PC-9 (cell line): ENCODE measurements around the gene SNTG2. TPM values are rescaled to one million over a fixed set of nuclear protein-coding genes. Genes with fewer than 3 reads are reported as not detected.

ENCODE experiments used
- BruUV-seq: library from RNA; stranded (reverse); fragments of 400-500 nt; replicated peaks from 2 replicates; lab custom pipeline; 2021; lab: Mats Ljungman, UMichigan
- CTCF ChIA-PET: fragments of 300-600 bp; sonication (Branson Sonifier 250); formaldehyde crosslinking; loops from one replicate; lab custom pipeline; 2022; ENCODE audit warnings: antibody characterized with exemption; lab: Charles Lee
- POLR2A ChIA-PET: fragments of 300-600 bp; sonication (Branson Sonifier 250); formaldehyde crosslinking; loops from one replicate; lab custom pipeline; 2022; ENCODE audit warnings: antibody characterized with exemption; ENCODE audit not compliant: unreplicated experiment; lab: Charles Lee
- DNase-seq, 2 experiments: peaks; one replicate each; pipeline versions ENCODE4 v3.0.0 to v3.0.0-alpha.2; 2015 to 2022; ENCODE audit warnings: mixed read lengths in 1 of 2
- H2AFZ ChIP-seq: fragments of 200-600 bp; sonication (generic); 2 replicates; pipeline ENCODE4 v1.8.1; 2017; ENCODE audit warnings: antibody characterized with exemption
- H3F3A ChIP-seq: fragments of 200-600 bp; sonication (generic); 2 replicates; pipeline ENCODE4 v1.8.1; 2017; ENCODE audit warnings: antibody characterized with exemption, mild to moderate bottlenecking, low read depth; ENCODE audit not compliant: insufficient read depth
- H3K27ac ChIP-seq: fragments of 200-600 bp; sonication (generic); 2 replicates; pipeline ENCODE4 v1.6.1; 2016; ENCODE audit warnings: mixed run types
- H3K27me3 ChIP-seq: fragments of 200-600 bp; sonication (generic); 2 replicates; pipeline ENCODE4 v1.6.1; 2016; ENCODE audit warnings: low read depth, mixed run types; ENCODE audit not compliant: insufficient read depth
- H3K36me3 ChIP-seq: fragments of 200-600 bp; sonication (generic); 2 replicates; pipeline ENCODE4 v1.6.1; 2016; ENCODE audit warnings: low read depth, mixed run types
- H3K4me1 ChIP-seq: fragments of 200-600 bp; sonication (generic); replicated peaks from 2 replicates; pipeline ENCODE4 v1.6.1; 2016; ENCODE audit warnings: mixed run types; ENCODE audit not compliant: insufficient read depth
- H3K4me2 ChIP-seq: fragments of 200-600 bp; sonication (generic); 2 replicates; pipeline ENCODE4 v1.6.1; 2017; ENCODE audit warnings: mixed run types
- H3K4me3 ChIP-seq: fragments of 200-600 bp; sonication (generic); 2 replicates; pipeline ENCODE4 v1.6.1; 2016; ENCODE audit warnings: mixed run types
- H3K79me2 ChIP-seq: fragments of 200-600 bp; sonication (generic); 2 replicates; pipeline ENCODE4 v1.6.1; 2017; ENCODE audit warnings: low read depth, mixed run types
- H3K9me2 ChIP-seq: fragments of 200-600 bp; sonication (generic); 2 replicates; pipeline ENCODE4 v1.8.1; 2017; ENCODE audit warnings: mild to moderate bottlenecking; ENCODE audit not compliant: insufficient read depth
- H3K9me3 ChIP-seq: fragments of 200-600 bp; sonication (generic); 2 replicates; pipeline ENCODE4 v1.8.1; 2016; ENCODE audit warnings: low read depth; ENCODE audit not compliant: insufficient read depth
- H4K20me1 ChIP-seq: fragments of 200-600 bp; sonication (generic); 2 replicates; pipeline ENCODE4 v1.8.1; 2017; ENCODE audit not compliant: insufficient read depth
- EZH2 ChIP-seq: fragments of 200-600 bp; sonication (generic); IDR thresholded peaks from 2 replicates; pipeline ENCODE4 v1.8.0; 2017; ENCODE audit warnings: antibody characterized with exemption, low read depth
- intact Hi-C: fragments of 100-400 bp; cut with micrococcal nuclease; formaldehyde crosslinking; loops from one replicate; pipeline ENCODE4 v1.10.0; 2022; ENCODE audit not compliant: unreplicated experiment
- total RNA-seq: library from RNA; stranded (reverse); gene quantifications from 2 replicates; pipeline ENCODE4 v1.2.3, GENCODE V29; 2021
- TF ChIP-seq, protein P1 (sequence below): fragments of 200-600 bp; sonication (generic); conservative IDR thresholded peaks from 2 replicates; pipeline ENCODE4 v1.6.1; 2017; ENCODE audit warnings: mixed run types, antibody characterized with exemption, mild to moderate bottlenecking, moderate library complexity

The SNTG2 gene
- total RNA-seq, 1 experiment from 2014 or later = not detected

DNA sequence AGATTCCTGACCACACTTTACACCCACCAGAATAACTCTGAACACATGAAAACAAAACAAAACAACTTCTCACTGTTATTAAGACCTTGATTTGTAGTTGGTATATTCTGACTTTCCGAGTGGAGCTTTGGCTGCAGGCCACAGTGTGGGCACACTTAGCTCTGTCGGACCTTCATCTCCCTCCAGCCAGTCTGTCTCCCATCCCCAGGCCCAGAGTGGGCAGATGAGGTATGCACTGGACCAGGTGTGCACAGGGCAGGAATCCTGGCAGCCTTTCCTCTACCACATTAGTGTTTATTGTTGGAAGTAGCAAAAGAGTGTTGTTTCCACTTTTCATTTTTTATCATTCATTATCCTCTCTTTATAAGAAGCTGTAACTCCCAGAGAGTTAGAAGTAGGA lies 243.2 kb downstream of the SNTG2 start:
- no peaks in the 10 kb centered on the region for H3K79me2 ChIP-seq
- no peaks in the 10 kb centered on the region; the same call in none of the 2 replicates for H3K9me2 ChIP-seq
- no peak overlapping the region for H3K4me2 ChIP-seq
- BruUV-seq = no TSS peak
- no peak overlapping the region for H3K4me3 ChIP-seq
- H4K20me1 ChIP-seq = no peaks in the 10 kb centered on the region
- no peak overlapping the region for H3K27ac ChIP-seq
- DNase-seq = no peak
- CTCF ChIA-PET = no interaction called here
- H3K36me3 ChIP-seq = no peaks in the 10 kb centered on the region
- H3K27me3 ChIP-seq = peaks cover 7% of the 10 kb centered on the region; the same call in 1 of the 2 replicates
- H2AFZ ChIP-seq = no peak overlapping the region
- no peak for TF ChIP-seq EZH2
- TF ChIP-seq, protein P1, sequence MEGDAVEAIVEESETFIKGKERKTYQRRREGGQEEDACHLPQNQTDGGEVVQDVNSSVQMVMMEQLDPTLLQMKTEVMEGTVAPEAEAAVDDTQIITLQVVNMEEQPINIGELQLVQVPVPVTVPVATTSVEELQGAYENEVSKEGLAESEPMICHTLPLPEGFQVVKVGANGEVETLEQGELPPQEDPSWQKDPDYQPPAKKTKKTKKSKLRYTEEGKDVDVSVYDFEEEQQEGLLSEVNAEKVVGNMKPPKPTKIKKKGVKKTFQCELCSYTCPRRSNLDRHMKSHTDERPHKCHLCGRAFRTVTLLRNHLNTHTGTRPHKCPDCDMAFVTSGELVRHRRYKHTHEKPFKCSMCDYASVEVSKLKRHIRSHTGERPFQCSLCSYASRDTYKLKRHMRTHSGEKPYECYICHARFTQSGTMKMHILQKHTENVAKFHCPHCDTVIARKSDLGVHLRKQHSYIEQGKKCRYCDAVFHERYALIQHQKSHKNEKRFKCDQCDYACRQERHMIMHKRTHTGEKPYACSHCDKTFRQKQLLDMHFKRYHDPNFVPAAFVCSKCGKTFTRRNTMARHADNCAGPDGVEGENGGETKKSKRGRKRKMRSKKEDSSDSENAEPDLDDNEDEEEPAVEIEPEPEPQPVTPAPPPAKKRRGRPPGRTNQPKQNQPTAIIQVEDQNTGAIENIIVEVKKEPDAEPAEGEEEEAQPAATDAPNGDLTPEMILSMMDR = no peak
- no peaks in the 10 kb centered on the region for H3F3A ChIP-seq
- POLR2A ChIA-PET = no interaction called here
- H3K9me3 ChIP-seq = no peaks in the 10 kb centered on the region
- intact Hi-C loops = no loop called here
- H3K4me1 ChIP-seq = no peaks in the 10 kb centered on the region

DNA sequence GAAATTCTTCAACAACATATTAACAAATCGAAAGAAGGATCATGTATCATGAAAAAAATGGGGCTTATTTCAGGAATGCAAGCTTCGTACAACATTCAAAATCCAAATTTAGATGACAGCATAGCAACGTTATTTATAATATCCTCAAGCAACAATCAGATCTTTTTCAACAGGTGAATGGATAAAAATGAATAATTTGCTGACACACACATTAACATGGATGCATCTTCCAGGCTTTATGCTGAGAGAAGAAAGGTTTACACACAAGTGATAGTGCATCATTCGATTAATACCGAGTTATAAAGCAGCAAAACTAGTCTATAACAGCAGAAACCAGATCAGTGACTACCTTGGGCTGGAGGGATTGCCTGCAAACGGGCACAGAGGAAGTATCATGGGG lies 253.1 kb downstream of the SNTG2 start:
- Histone ChIP-seq H3K27me3 (peaks cover 34% of the 10 kb centered on the region), H3K27ac (no peak overlapping the region), H3K36me3 (no peaks in the 10 kb centered on the region), H3K4me2 (no peak overlapping the region), H3K9me3 (no peaks in the 10 kb centered on the region), H3K4me1 (no peaks in the 10 kb centered on the region), H3F3A (no peaks in the 10 kb centered on the region), H4K20me1 (peaks cover 4% of the 10 kb centered on the region; the same call in 1 of the 2 replicates), H2AFZ (no peak overlapping the region), H3K9me2 (no peaks in the 10 kb centered on the region), H3K79me2 (no peaks in the 10 kb centered on the region), H3K4me3 (no peak overlapping the region)
- no peak for TF ChIP-seq EZH2
- TF ChIP-seq, protein P1 = no peak
- no peak for DNase-seq
- CTCF ChIA-PET = no interaction called here
- no TSS peak for BruUV-seq
- intact Hi-C loops = no loop called here
- POLR2A ChIA-PET = no interaction called here

DNA sequence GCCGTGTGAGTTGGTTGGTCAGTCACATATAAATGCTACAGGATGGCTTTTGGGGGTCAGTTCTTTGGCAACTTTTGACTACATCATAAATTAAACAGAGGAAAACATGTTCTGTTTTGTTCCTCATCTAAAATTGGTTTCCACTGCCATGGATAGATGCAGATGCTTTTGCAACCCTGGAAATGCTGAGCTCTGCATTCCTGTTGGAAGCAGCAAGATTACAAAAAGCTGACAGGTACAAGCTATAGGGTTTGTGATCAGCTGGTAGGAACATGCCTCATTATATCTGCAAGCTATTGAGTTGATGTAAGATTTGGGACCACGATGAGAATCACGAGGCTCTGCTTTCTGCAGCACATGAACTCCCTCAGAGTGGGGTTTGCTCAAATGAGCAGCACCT lies 255.2 kb downstream of the SNTG2 start:
- Histone ChIP-seq H3F3A (no peaks in the 10 kb centered on the region), H2AFZ (no peak overlapping the region), H4K20me1 (peaks cover 4% of the 10 kb centered on the region; the same call in 1 of the 2 replicates), H3K9me3 (no peaks in the 10 kb centered on the region), H3K4me2 (no peak overlapping the region), H3K4me1 (no peaks in the 10 kb centered on the region), H3K9me2 (no peaks in the 10 kb centered on the region), H3K79me2 (no peaks in the 10 kb centered on the region), H3K36me3 (no peaks in the 10 kb centered on the region), H3K27me3 (peaks cover 53% of the 10 kb centered on the region), H3K4me3 (no peak overlapping the region), H3K27ac (no peak overlapping the region)
- intact Hi-C loops = no loop called here
- ChIA-PET CTCF (no interaction called here), POLR2A (no interaction called here)
- BruUV-seq = no TSS peak
- TF ChIP-seq, protein P1 = no peak
- no peak for TF ChIP-seq EZH2
- DNase-seq = no peak
